Head of caudate nucleus (tissue), 42 donors: ENCODE measurements around the gene CDC25B.
A peak's percentile ranks its signal among the peaks of the same experiment; 100 is the strongest.
"Not testable (repeated sequence)": the region's sequence is repeated elsewhere in the genome, so short reads cannot be mapped to it uniquely, and the experiment has no call there.

Experiments used
- DNase-seq, 42 donors: peaks; one replicate each; pipeline versions ENCODE4 v3.0.0 to v3.0.0-alpha.2; 2020 to 2021; ENCODE audit warnings: mixed read lengths in 7 of 42
- intact Hi-C: fragments of 100-400 bp; cut with DNase I; formaldehyde crosslinking; loops from one replicate; pipeline ENCODE4 v1.15.0; 2022

CDC25B gene

DNA sequence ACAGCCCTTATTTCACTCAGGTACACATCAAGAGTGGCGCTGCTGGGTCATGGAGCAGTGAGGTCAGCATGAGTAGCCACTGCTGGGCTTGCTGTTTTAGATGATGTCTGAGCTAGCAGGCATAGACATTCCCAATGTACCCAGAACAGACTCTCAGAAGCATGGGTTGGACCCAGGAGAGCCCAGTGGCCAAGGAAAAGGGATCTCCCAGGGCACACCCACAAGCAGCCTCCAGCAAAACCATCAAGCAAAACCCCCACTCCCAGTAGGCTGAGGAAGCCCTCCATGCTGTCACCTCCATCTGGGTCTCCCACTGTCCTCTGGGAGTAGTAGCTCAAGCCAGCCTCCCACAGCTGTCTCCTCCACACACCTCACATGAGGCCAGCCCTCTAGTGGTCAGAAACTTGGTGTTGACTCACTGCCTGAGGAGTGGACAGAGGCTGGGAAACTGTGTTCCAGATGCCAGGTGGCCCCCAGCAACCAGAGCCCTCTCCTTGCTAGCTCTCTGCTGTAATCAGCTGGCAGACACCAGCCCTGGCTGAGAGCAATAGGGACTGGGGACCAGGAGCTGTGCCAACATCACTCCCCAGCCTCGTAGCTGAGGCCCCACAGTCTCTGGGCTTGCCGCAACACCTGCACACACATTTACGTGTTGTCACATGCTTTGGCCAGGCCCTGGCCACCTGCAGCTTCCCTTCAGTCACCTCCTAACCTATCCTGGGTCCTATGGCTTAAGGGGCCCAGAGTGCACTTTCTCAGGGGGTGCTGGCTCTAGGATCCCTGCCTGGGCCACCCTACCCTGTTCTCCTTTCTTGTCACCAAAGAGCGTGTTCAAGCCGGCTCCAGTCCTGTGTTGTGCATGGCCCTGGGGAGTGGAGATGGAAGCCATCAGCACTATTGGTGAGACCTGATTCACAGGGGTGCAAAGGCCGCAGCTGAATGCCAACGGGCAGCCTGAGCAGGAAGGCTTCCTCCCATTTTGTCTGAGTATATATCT lies 22.3 kb downstream of the CDC25B start:
- intact Hi-C loops = no loop called here

DNA sequence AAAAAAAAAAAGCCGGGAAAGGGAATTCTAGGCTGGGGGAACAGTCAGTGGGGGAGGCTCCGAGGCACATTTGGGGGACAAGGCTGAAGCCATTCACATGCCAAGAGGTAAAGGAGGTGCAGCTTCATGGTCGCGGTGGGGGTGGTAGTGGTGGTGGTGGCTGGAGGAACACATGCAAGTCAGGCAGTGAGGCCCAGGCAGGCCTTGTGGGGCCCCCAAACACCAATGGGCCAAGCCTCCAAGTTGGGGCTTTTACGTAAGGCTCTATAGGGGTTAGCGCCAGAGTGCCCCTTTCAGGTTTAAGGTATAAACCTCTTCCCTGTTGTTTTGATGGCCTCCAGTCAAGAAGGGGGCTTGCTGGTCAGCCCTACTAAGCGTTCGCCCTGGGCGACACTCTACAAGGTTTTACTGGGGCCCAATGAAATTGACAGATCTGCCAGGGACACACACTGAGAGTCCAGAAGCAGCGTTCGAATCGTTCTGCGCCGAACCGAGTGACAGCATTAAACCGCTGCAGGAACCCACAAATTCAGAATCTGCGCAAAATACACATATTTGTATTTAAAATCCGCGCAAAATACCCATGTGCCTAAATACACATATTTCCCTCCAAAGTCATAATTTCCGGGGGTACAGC lies 23.4 kb downstream of the CDC25B start:
- DNase-seq = peak in 1 of 42 donors; percentile 11
- intact Hi-C loops = loop anchor here (2.0 kb wide), 2 partner anchors 35 to 51 kb away; no protein-coding TSS in a partner anchor

More for the DNA sequence above, 22.3 kb downstream of the CDC25B start:
- peak in 21 of 42 donors; percentile 44 to 83 (median 61) for DNase-seq

DNA sequence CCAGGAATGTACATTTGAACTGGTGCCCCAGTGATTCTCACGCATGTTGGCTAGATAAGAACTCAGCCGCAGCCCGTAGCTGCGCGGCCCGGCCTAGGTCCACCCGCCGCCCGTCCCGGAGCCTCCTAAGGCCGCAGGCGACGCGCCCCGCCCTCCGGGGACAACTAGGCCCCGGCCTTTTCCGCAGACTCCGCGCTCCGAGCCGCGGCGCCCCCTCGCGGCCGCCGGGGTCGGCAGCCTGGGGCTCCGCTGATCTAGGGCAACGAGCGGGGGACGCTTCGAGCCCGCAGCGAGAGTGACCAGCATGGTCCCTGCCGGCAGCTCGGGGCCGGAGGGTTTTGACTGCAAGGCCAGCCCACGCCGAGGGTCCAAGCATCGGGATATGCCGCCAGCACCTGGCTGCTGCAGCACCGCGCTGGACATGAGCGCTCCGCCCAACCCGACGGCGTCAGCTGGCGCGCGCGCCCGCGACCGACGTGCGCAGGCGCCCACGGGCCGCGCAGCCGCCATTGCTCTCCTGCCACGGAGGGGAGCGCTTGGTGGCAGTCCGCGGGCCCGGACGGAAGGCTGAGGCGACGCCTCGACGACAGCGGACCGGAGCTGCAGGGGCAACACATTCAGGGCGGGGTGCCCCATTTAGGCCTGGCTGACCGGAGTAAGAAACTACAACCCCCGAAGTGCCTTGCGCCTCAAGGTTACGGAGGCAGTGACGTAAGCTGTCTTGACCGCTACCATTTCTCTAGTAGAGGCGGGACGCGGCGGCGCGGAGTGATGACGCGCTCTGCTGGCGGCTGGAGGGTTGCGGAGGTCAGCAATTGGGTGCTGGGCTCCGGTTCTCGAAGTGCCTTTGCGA lies 24.2 kb downstream of the CDC25B start, which contains the start of gene AP5S1:
AP5S1 (plus strand) TSS at position 500 of the 853 bp plus-strand sequence. CDS start 1,571 bp downstream, outside the sequence.
- peak; percentile 92 to 99 (median 98) for DNase-seq
- intact Hi-C loops = loop anchor here (2.0 kb wide), 2 partner anchors 35 to 51 kb away; no protein-coding TSS in a partner anchor

DNA sequence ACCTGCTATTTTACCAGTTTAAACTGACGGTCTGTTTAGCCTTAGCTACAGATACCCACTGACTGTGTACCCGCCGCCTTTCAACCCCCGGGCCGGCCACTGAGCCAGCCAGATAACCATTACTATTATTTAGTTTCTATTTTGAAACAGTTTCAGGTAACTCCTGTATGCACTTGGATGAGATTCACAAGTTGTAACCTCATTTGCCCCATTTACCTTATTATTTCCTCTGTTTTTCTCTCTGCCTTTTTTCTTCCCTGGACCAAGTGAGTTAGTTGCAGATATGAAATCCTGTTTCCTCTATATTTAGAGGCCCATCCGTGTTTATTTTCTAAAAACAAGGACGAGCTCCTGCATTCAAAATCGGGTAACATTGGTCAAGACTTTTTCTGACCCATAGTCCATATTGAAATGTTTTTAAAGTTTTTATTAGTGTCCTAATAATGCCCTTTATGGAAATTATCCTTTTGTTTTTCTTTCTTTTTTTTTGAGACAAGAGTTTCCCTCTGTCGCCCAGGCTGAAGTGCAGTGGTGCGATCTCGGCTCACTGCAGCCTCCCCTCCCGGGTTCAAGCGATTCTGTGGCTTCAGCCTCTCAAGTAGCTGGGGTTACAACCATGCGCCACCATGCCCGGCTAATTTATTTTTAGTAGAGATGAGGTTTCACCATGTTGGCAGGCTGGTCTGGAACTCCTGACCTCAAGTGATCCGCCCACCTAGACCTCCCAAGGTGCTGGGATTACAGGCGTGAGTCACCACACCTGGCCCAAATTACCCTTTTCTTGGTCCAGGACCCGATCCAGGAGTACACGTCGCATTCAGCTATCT lies 25.0 kb downstream of the CDC25B start:
- intact Hi-C loops = loop anchor here (2.0 kb wide), 2 partner anchors 36 to 52 kb away; no protein-coding TSS in a partner anchor
- no peak for DNase-seq

DNA sequence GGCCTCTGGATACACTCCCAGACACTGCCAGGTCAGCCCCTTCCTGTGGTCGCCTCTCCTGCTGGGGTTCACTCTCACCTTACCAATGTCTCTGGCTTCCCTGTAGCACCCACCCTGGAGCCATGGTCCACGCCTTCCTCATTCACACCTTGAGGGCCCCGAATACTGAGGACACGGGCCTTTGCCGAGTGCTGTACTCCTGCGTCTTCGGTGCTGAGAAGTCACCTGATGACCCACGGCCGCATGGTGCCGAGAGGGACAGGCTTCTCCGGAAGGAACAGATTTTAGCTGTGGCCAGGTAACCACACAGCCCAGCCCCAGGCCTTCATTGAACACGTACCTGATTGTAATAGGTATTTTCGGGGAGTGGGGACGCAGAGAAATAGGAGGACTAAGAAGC lies 25.9 kb downstream of the CDC25B start:
- intact Hi-C loops = loop anchor here (2.0 kb wide), 2 partner anchors 37 to 53 kb away; no protein-coding TSS in a partner anchor

DNA sequence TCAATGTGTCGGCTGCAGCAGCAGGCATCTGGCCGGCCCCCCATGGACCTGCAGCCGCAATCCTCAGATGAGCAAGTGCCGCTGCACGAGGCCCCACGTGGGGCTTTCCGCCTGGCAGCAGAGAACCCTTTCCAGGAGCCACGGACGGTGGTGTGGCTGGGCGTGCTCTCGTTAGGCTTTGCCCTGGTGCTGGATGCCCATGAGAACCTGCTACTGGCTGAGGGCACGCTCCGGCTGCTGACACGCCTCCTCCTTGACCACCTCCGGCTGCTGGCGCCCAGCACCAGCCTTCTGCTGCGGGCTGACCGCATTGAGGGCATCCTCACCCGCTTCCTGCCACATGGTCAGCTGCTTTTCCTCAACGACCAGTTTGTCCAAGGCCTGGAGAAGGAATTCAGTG lies 27.8 kb downstream of the CDC25B start:
- no peak for DNase-seq
- intact Hi-C loops = no loop called here

More for the DNA sequence above, 25.9 kb downstream of the CDC25B start:
- no peak for DNase-seq

DNA sequence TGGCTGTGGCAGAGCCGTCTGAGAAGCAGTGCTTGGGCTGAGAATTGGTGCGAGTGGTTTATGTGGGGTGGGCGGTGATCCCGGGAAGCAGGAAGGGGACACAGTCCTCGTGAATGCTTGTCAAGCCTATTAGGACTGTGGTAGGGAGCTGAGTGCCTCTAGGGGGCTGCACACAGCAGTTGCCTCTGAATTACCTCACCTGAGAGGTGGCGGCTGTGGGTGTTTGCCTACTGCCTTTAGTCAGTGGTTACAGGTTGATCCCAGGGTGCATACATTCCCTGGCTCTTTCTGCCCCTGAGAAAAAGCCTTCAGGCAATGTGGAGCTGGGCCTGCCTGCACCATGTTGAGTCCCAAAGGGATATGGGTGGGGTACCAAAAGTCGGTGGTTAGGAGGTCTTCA lies 29.4 kb downstream of the CDC25B start:
- intact Hi-C loops = no loop called here

DNA sequence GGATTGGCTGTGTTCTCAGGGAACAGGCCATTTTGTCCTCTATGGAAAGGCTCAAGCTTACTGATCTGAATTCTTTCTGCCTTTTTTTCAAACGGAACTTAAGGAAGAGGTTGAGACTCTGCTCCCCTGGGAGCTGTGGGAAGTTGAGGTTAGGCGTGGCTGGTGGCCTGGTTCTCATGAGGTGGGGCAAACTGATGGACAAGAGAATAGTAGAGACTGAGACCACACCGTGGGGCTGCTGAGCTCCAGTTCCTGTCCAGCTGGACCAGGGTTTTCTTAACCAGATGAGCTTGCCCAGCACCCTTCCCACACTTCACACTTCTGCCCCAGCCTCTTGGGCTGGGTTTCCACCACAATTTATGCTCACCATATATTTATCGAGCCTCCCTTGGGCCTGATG lies 30.3 kb downstream of the CDC25B start:
- intact Hi-C loops = no loop called here
- DNase-seq = peak in 1 of 42 donors; percentile 3

More for the DNA sequence above, 29.4 kb downstream of the CDC25B start:
- DNase-seq = peak in 21 of 42 donors; percentile 27 to 81 (median 52)

DNA sequence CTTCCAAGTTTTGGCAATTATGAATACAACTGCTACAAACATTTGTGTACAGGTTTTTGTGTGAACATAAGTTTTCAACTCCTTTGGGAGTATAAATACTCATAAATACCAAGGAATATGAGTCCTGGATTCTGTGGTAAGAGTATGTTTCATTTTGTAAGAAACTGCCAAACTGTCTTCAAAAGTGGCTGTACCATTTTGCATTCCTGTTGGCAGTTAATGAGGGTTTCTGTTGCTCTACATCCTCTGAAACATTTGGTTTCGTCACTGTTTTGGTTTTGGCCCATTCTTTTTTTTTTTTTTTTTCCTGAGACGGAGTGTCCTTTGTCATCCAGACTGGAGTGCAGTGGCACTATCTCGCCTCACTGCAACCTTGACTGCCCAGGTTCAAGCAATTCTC lies 32.7 kb downstream of the CDC25B start:
- no peak for DNase-seq
- intact Hi-C loops = no loop called here

DNA sequence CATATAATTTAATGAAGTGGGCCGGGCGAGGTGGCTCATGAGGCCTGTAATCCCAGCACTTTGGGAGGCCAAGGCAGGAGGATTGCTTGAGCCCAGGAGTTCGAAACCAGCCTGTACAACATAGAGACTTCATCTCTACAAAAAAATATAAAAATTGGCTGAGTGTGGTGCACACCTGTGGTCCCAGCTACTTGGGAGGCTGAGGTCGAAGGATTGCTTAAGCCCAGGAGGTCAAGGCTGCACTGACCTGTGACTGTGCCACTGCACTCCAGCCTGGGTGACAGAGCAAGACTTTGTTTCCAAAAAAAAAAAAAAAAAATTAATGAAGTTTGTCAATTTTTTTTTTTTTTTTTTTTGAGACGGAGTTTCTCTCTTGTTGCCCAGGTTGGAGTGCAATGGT lies 33.8 kb downstream of the CDC25B start:
- DNase-seq = not testable (repeated sequence)

DNA sequence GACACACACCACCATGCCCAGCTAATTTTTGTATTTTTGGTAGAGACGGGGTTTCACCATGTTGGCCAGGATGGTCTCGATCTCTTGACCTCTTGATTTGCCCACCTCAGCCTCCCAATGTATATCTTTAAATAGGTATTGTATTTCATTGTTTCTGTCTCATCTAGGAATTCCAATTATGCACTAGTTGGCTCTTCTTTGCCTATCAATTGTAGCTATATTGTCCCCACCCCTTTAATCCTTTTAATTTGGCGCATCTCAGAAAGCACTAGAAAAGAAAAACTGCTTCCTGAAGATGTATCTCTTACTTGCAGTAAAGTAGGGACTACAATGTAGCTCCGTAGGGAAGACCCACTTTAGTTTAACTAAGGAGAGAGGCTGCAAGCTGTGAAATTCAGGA lies 40.0 kb downstream of the CDC25B start:
- DNase-seq = no peak
- intact Hi-C loops = no loop called here

More for the DNA sequence above, 33.8 kb downstream of the CDC25B start:
- intact Hi-C loops = not testable (repeated sequence)

DNA sequence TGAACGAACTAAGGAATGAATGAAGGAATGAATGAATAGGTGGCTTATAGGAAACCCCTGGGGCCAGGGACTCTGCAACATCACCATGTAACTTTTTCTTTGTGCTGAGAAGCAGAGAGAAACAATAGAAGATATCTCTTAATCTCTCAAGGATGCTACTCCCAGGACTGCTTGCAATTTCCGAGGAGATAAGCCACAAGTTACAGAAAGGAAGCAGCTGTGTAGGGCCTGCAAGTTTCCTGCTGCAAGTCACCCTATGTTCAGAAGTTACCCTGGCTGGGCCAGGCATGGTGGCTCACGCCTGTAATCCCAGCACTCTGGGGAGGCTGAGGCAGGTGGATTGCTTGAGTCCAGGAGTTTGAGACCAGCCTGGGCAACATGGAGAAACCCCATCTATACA lies 43.2 kb downstream of the CDC25B start:
- intact Hi-C loops = no loop called here
- no peak for DNase-seq

DNA sequence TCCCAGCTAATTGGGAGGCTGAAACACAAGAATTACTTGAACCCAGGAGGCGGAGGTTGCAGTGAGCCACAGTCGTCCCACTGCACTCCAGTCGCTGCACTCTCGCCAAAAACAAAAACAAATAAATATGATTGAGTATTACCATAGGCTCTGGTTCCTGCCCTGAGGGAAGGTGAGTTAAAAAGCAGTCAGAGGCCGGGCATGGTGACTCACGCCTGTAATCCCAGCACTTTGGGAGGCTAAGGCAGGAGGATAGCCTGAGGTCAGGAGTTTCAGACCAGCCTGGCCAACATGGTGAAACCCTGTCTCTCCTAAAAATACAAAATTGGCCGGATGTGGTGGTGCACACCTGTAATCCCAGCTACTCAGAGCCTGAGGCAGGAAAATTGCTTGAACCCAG lies 44.1 kb downstream of the CDC25B start:
- intact Hi-C loops, DNase-seq: not testable (repeated sequence)

DNA sequence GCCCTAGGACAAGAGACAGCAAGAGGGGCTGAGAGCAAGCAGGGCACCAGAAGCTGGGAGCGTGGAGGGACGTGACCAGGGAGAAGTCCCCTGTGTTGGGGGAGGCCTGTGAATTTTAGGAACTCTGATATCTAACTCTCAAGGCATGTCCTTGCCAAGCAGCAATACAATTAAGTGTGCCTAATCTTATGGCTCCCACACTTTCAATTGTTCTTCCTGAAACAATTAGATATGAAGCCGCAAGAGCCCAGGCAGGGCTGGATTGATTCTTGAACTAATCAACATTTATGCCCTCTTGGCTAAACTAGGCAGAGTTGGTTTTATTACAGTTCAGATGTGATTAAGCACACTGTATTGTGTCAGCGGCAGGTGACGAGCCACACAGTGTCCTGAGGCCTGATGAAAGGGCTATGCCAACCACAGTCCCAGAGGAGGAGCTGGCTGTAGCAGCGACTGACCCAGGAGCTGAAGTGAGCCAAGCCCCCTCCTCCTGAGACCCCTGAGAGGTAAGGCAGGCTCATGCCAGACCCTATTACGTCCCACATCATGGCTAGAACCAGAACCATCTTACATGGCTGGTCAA lies 46.3 kb downstream of the CDC25B start:
- no peak for DNase-seq
- intact Hi-C loops = no loop called here

DNA sequence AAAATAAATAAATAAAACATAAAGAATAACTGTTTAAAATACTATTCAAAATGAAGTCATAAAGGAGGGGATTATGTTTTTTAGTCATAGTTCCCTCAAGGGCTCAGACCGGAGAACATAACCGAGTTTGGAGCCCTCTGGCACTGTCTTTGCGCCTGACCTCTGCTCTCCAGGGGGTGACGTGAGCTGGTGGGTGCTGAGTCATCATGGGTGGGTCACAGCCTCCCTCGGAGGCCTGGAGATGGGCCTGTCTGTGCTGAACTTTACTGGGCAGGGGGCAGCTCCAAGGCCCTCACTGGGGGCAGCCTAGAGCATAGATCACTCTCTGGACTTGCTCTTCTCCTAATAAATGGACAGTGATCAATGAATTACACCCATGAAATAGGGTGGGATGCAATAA lies 47.4 kb downstream of the CDC25B start:
- intact Hi-C loops = no loop called here
- no peak for DNase-seq

DNA sequence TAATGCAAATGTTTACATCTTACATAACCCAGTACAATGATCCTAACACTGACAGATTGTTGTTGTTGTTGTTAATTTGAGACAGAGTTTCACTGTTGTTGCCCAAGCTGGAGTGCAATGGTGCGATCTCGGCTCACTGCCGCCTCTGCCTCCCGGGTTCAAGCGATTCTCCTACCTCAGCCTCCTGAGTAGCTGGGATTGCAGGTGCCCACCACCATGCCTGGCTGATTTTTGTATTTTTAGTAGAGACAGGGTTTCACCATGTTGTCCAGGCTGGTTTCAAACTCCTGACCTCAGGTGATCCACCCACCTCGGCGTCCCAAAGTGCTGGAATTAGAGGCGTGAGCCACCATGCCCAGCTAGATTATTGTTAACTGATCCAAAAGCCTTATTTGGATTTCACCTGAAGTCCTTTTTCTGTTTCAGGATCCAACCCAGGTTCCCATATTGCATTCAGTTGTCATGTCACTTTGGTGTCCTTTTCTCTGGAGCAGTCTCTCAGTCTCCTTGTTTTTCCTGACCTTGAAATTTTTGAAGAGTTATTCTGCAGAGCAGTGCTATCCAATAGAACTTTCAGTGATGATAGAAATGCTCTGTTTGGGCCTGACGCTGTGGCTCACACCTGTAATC lies 48.0 kb downstream of the CDC25B start:
- intact Hi-C loops, DNase-seq: not testable (repeated sequence)

DNA sequence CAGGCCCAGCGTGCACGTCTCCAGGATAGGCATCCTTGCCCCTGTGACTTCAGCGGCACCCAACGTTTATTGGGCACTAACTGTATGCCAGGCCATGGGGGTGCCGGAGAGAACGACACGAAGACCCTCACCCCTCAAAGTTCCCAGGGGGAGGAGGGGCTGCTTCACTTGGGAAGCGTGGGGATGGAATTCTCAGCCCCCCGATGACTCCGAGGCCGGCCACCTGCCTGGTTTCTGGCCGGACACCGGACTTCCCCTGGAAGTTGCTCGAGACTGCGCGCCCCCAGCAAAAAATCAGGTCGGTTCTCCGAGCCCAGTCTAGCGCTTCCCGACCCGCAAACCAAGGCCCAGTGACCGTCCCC lies 50.2 kb downstream of the CDC25B start:
- intact Hi-C loops = no loop called here
- peak in 11 of 42 donors; percentile 9 to 57 (median 41) for DNase-seq
